H9 (cell line): Measurements from ENCODE around the gene ZNF892. TPM values are rescaled to one million over a fixed set of nuclear protein-coding genes. Genes with fewer than 3 reads are reported as not detected.

Experiments
- DNase-seq: peaks from one replicate; pipeline ENCODE4 v3.0.0-alpha.2; 2017
- H2AFZ ChIP-seq: one replicate; pipeline ENCODE4 v1.6.1; 2013; ENCODE audit warnings: mild to moderate bottlenecking, low read length, control low read depth, moderate library complexity
- H2AK5ac ChIP-seq: 2 replicates; pipeline ENCODE4 v1.6.1; 2013; ENCODE audit warnings: low read length, control low read depth, mixed read lengths; ENCODE audit not compliant: insufficient read length
- H2BK120ac ChIP-seq: one replicate; pipeline ENCODE4 v1.6.1; 2013; ENCODE audit warnings: low read depth, mild to moderate bottlenecking, low read length, control low read depth, inconsistent platforms; ENCODE audit not compliant: poor library complexity, severe bottlenecking
- H2BK12ac ChIP-seq: 2 replicates; pipeline ENCODE4 v1.6.1; 2013; ENCODE audit warnings: low read length, control low read depth, mixed read lengths, low read depth; ENCODE audit not compliant: insufficient read length
- H2BK15ac ChIP-seq: 2 replicates; pipeline ENCODE4 v1.6.1; 2013; ENCODE audit warnings: low read depth, low read length, control low read depth
- H2BK20ac ChIP-seq: one replicate; pipeline ENCODE4 v1.6.1; 2013; ENCODE audit warnings: low read depth, mild to moderate bottlenecking, low read length, control low read depth, inconsistent platforms; ENCODE audit not compliant: poor library complexity, severe bottlenecking
- H2BK5ac ChIP-seq: 2 replicates; pipeline ENCODE4 v1.6.1; 2013; ENCODE audit warnings: low read length, control low read depth, mixed read lengths; ENCODE audit not compliant: insufficient read length
- H3K14ac ChIP-seq: 2 replicates; pipeline ENCODE4 v1.6.1; 2013; ENCODE audit warnings: low read length, control low read depth; ENCODE audit not compliant: insufficient read depth
- H3K18ac ChIP-seq: 2 replicates; pipeline ENCODE4 v1.6.1; 2013; ENCODE audit warnings: low read depth, mild to moderate bottlenecking, mixed read lengths, low read length, control low read depth; ENCODE audit not compliant: insufficient read length
- H3K23ac ChIP-seq: 2 replicates; pipeline ENCODE4 v1.6.1; 2013; ENCODE audit warnings: low read length, control low read depth, mixed read lengths, low read depth; ENCODE audit not compliant: insufficient read length
- H3K23me2 ChIP-seq: 2 replicates; pipeline ENCODE4 v1.6.1; 2013; ENCODE audit warnings: low read depth, mild to moderate bottlenecking, mixed read lengths, low read length, control low read depth; ENCODE audit not compliant: insufficient read length, poor library complexity, severe bottlenecking
- H3K27ac ChIP-seq: 2 replicates; pipeline ENCODE4 v1.5.1; 2013; ENCODE audit warnings: low read length, control low read depth, mixed read lengths, low read depth; ENCODE audit not compliant: insufficient read length
- H3K27me3 ChIP-seq: 2 replicates; pipeline ENCODE4 v1.6.1; 2013; ENCODE audit warnings: low read length, control low read depth, inconsistent platforms; ENCODE audit not compliant: insufficient read depth
- H3K4ac ChIP-seq: 2 replicates; pipeline ENCODE4 v1.6.1; 2013; ENCODE audit warnings: low read depth, mild to moderate bottlenecking, control low read depth, inconsistent platforms, low read length, moderate library complexity
- H3K4me1 ChIP-seq: 2 replicates; pipeline ENCODE4 v1.6.1; 2013; ENCODE audit warnings: low read length, control low read depth, inconsistent platforms; ENCODE audit not compliant: insufficient read depth
- H3K4me2 ChIP-seq: 2 replicates; pipeline ENCODE4 v1.6.1; 2013; ENCODE audit warnings: low read length, control low read depth, mixed read lengths; ENCODE audit not compliant: insufficient read length, insufficient read depth
- H3K56ac ChIP-seq: 2 replicates; pipeline ENCODE4 v1.6.1; 2013; ENCODE audit warnings: low read depth, mild to moderate bottlenecking, mixed read lengths, low read length, control low read depth; ENCODE audit not compliant: insufficient read length
- H3K79me1 ChIP-seq: 2 replicates; pipeline ENCODE4 v1.6.1; 2013; ENCODE audit warnings: low read depth, mild to moderate bottlenecking, moderate library complexity, low read length, control low read depth, inconsistent platforms; ENCODE audit not compliant: insufficient read depth, poor library complexity, severe bottlenecking
- H3K79me2 ChIP-seq: 2 replicates; pipeline ENCODE4 v1.6.1; 2013; ENCODE audit warnings: low read length, control low read depth, inconsistent platforms; ENCODE audit not compliant: insufficient read depth
- H3K9ac ChIP-seq: 2 replicates; pipeline ENCODE4 v1.6.1; 2013; ENCODE audit warnings: low read length, control low read depth, mixed read lengths; ENCODE audit not compliant: insufficient read length; ENCODE audit errors: extremely low read depth
- H3K9me3 ChIP-seq: one replicate; pipeline ENCODE4 v1.6.1; 2013; ENCODE audit warnings: low read depth, low read length, inconsistent platforms; ENCODE audit not compliant: control insufficient read depth
- H3T11ph ChIP-seq: one replicate; pipeline ENCODE4 v1.6.1; 2013; ENCODE audit warnings: mild to moderate bottlenecking, low read length, control low read depth, inconsistent platforms
- H4K20me1 ChIP-seq: one replicate; pipeline ENCODE4 v1.6.1; 2013; ENCODE audit not compliant: control insufficient read depth, insufficient read length, insufficient read depth
- H4K5ac ChIP-seq: 2 replicates; pipeline ENCODE4 v1.6.1; 2013; ENCODE audit warnings: low read depth, mild to moderate bottlenecking, mixed read lengths, low read length, control low read depth; ENCODE audit not compliant: insufficient read length
- H4K8ac ChIP-seq: replicated peaks from 2 replicates; pipeline ENCODE4 v1.6.1; 2013; ENCODE audit warnings: low read length, control low read depth, mixed read lengths, low read depth; ENCODE audit not compliant: insufficient read length
- H4K91ac ChIP-seq: 2 replicates; pipeline ENCODE4 v1.6.1; 2013; ENCODE audit warnings: low read depth, mild to moderate bottlenecking, moderate library complexity, mixed read lengths, low read length, control low read depth; ENCODE audit not compliant: insufficient read length
- H3K27ac Mint-ChIP-seq, 3 experiments: 2 replicates in 2 of 3; 3 replicates in 1 of 3; pipeline ENCODE4 v1.8.0; 2020 to 2021; ENCODE audit warnings: mixed read lengths in 3 of 3, mild to moderate bottlenecking in 1 of 3, moderate library complexity in 1 of 3
- H3K27me3 Mint-ChIP-seq: 2 replicates; pipeline ENCODE4 v1.8.0; 2021; ENCODE audit warnings: low read depth, mild to moderate bottlenecking, moderate library complexity, mixed read lengths
- H3K36me3 Mint-ChIP-seq, 3 experiments: 2 replicates in 2 of 3; 3 replicates in 1 of 3; pipeline ENCODE4 v1.8.0; 2020 to 2021; ENCODE audit warnings: low read depth in 3 of 3, mixed read lengths in 3 of 3; ENCODE audit not compliant: insufficient read depth in 1 of 3
- H3K4me1 Mint-ChIP-seq, 2 experiments: 2 replicates each; pipeline ENCODE4 v1.8.0; 2020; ENCODE audit warnings: mixed read lengths in 2 of 2
- H3K4me3 Mint-ChIP-seq, 2 experiments: 2 replicates in 1 of 2; 3 replicates in 1 of 2; pipeline ENCODE4 v1.8.0; 2020 to 2021; ENCODE audit warnings: mild to moderate bottlenecking in 2 of 2, mixed read lengths in 2 of 2, moderate library complexity in 1 of 2
- H3K9me3 Mint-ChIP-seq, 2 experiments: 2 replicates in 1 of 2; 3 replicates in 1 of 2; pipeline ENCODE4 v1.8.0; 2020; ENCODE audit warnings: mild to moderate bottlenecking in 2 of 2, mixed read lengths in 2 of 2, moderate library complexity in 1 of 2
- CTCF ChIP-seq: fragments of 200-600 bp; sonication (generic); conservative IDR thresholded peaks from 3 replicates; pipeline ENCODE4 v1.8.0; 2021; ENCODE audit warnings: antibody characterized with exemption, mild to moderate bottlenecking
- WGBS: extraction: QIAGEN DNeasy Blood & Tissue Kit; methylation state at CpG from one replicate; pipeline ENCODE4 v1.1.7; 2013; ENCODE audit warnings: missing lambda C conversion rate, low lambda C conversion rate, mixed read lengths; ENCODE audit not compliant: insufficient read length; ENCODE audit errors: extremely low coverage; 5-methylcytosine and 5-hydroxymethylcytosine counted together
- total RNA-seq: library from RNA; stranded (reverse); gene quantifications from 2 replicates; pipeline ENCODE4 v1.2.1, GENCODE V29; 2021

ZNF892 gene
- total RNA-seq, 1 experiment from 2014 or later = 13.2 TPM

GRCh38 chr2:95166065-95166763, 41.1 kb upstream of the ZNF892 start:
- H3K14ac ChIP-seq = no peak overlapping the region
- peak overlapping the region in 2 of 3 experiments; percentile 96; a peak in 2 of 7 replicates for H3K27ac Mint-ChIP-seq

More at GRCh38 chr2:95166065-95166763, 41.1 kb upstream of the ZNF892 start:
- H2BK20ac ChIP-seq = no peak overlapping the region
- Mint-ChIP-seq H3K9me3 (no peaks in the 10 kb centered on the region; a peak in 2 of 5 replicates), H3K4me1 (peaks cover 12 to 18% of the 10 kb centered on the region in 2 experiments), H3K4me3 (peak overlapping the region; percentile 99), H3K36me3 (peaks cover 0 to 2% (median 0%) of the 10 kb centered on the region in 3 experiments; a peak in 1 of 7 replicates), H3K27me3 (no peaks in the 10 kb centered on the region; the same call in none of the 2 replicates)
- H4K91ac ChIP-seq = no peak overlapping the region
- no CpG with 5 or more reads among the region's 16 CpGs for WGBS
- H3K23me2 ChIP-seq = peaks cover 10% of the 10 kb centered on the region
- no peak overlapping the region for H2BK120ac ChIP-seq
- no peaks in the 10 kb centered on the region for H4K20me1 ChIP-seq
- H3K4me2 ChIP-seq = peak overlapping the region; percentile 94
- no peaks in the 10 kb centered on the region for H3K9me3 ChIP-seq
- no peak overlapping the region for H2BK12ac ChIP-seq
- H3K27ac ChIP-seq = no peak overlapping the region
- no peak overlapping the region for H2AK5ac ChIP-seq
- no peak overlapping the region for H3T11ph ChIP-seq
- H2AFZ ChIP-seq = no peak overlapping the region
- TF ChIP-seq CTCF = no peak
- DNase-seq = no peak
- H3K56ac ChIP-seq = no peak overlapping the region
- no peaks in the 10 kb centered on the region for H3K79me2 ChIP-seq
- H2BK5ac ChIP-seq = no peak overlapping the region
- no peak overlapping the region for H2BK15ac ChIP-seq
- H3K4ac ChIP-seq = no peak overlapping the region
- H4K5ac ChIP-seq = no peak overlapping the region
- H3K79me1 ChIP-seq = peaks cover 2% of the 10 kb centered on the region
- H3K18ac ChIP-seq = no peak overlapping the region
- H3K23ac ChIP-seq = no peak overlapping the region
- no peaks in the 10 kb centered on the region for H3K27me3 ChIP-seq
- no peaks in the 10 kb centered on the region; the same call in 1 of the 2 replicates for H3K4me1 ChIP-seq
- no peak overlapping the region for H4K8ac ChIP-seq
- H3K9ac ChIP-seq = peak overlapping the region; percentile 74
